K562 (cell line): ENCODE measurements around the gene MB21D2. TPM values are rescaled to one million over a fixed set of nuclear protein-coding genes. Genes with fewer than 3 reads are reported as not detected.

Experiments used
- CHCHD3 ChIP-seq: fragments of 250-450 bp; sonication (Bioruptor Pico); IDR thresholded peaks from 2 replicates; pipeline ENCODE4 v2.1.2; 2022; ENCODE audit warnings: mild to moderate bottlenecking
- EHMT2 ChIP-seq: fragments of 450-650 bp; IDR thresholded peaks from 2 replicates; pipeline ENCODE4 v1.6.1; 2018; ENCODE audit warnings: antibody characterized with exemption
- MEF2D ChIP-seq: conservative IDR thresholded peaks from 2 replicates; pipeline ENCODE4 v1.6.1; 2016; ENCODE audit warnings: low read depth, missing genetic modification characterization, missing compliant biosample characterization
- polyA plus RNA-seq, 8 experiments: library from polyadenylated mRNA; depleted of rRNA in 4 of 8; stranded (reverse) in 5 of 8; unstranded in 3 of 8; fragments of >200 nt; fragmentation: Nextera tagmentation in 2 of 8; fragmentation: Illumina TruSeq in 1 of 8; extraction: Ambion mirVana in 2 of 8; extraction: Trizol in 1 of 8; gene quantifications; 2 replicates each; pipeline versions ENCODE4 v1.2.1 to v1.2.3, GENCODE V29; 2011 to 2014; ENCODE audit warnings: inconsistent platforms in 1 of 8, missing spikeins in 1 of 8
- total RNA-seq, 7 experiments: library from RNA; depleted of rRNA in 6 of 7; stranded (reverse); fragments of >200 nt in 6 of 7; fragmentation: Illumina TruSeq in 2 of 7; extraction: Trizol in 2 of 7; gene quantifications; 2 replicates each; pipeline versions ENCODE4 v1.2.1 to v1.2.3, GENCODE V29; 2011 to 2021; ENCODE audit warnings: low replicate concordance in 1 of 7
- TF ChIP-seq, protein P1 (sequence below), 2 experiments: fragments of 450-650 bp in 1 of 2; sonication (generic) in 1 of 2; formaldehyde crosslinking in 1 of 2; IDR thresholded peaks; 2 replicates each; pipeline versions ENCODE4 v1.7.1 to v1.9.0; 2016 to 2022; ENCODE audit warnings: inconsistent platforms in 1 of 2, mild to moderate bottlenecking in 1 of 2, missing genetic modification reagents in 1 of 2

MB21D2 gene
- total and polyA plus RNA-seq, 9 of the 15 experiments (the other 6 are each of a cell fraction or from before 2014, with no cell fraction given), result 0.01 TPM; not detected in 8

DNA sequence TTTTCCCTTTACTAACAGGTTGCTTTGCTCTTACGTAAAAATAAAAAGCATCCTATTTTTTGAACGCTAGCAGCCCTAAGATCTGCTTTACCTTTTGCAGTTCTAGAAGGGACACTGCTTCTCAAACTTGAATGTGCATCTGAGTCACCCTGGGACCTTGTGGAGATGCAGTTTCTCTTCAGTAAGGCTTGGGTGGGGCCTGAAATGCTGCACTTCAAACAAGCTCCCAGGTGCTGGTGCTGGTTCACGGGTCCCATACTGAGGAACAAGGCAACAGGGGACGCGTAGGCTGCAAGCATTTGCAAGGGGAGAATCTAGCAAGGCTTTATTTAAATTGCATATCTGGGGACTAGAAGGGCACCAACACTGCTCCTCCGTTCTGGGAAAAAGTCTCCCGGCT, 30.0 kb downstream of the MB21D2 start (continued):
- TF ChIP-seq, protein P1, sequence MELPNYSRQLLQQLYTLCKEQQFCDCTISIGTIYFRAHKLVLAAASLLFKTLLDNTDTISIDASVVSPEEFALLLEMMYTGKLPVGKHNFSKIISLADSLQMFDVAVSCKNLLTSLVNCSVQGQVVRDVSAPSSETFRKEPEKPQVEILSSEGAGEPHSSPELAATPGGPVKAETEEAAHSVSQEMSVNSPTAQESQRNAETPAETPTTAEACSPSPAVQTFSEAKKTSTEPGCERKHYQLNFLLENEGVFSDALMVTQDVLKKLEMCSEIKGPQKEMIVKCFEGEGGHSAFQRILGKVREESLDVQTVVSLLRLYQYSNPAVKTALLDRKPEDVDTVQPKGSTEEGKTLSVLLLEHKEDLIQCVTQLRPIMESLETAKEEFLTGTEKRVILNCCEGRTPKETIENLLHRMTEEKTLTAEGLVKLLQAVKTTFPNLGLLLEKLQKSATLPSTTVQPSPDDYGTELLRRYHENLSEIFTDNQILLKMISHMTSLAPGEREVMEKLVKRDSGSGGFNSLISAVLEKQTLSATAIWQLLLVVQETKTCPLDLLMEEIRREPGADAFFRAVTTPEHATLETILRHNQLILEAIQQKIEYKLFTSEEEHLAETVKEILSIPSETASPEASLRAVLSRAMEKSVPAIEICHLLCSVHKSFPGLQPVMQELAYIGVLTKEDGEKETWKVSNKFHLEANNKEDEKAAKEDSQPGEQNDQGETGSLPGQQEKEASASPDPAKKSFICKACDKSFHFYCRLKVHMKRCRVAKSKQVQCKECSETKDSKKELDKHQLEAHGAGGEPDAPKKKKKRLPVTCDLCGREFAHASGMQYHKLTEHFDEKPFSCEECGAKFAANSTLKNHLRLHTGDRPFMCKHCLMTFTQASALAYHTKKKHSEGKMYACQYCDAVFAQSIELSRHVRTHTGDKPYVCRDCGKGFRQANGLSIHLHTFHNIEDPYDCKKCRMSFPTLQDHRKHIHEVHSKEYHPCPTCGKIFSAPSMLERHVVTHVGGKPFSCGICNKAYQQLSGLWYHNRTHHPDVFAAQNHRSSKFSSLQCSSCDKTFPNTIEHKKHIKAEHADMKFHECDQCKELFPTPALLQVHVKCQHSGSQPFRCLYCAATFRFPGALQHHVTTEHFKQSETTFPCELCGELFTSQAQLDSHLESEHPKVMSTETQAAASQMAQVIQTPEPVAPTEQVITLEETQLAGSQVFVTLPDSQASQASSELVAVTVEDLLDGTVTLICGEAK (IDR thresholded peaks at IDR 0.05), result no peak
- TF ChIP-seq, protein P1 (CRISPR knock-in tag; IDR thresholded peaks at IDR 0.05), result no peak
- TF ChIP-seq EHMT2 (no peak), CHCHD3 (CRISPR knock-in tag) (no peak), MEF2D (no peak)
